Dedifferentiated amniotic fluid mesenchymal stem cell (primary cell): ENCODE results near the gene CCL8.
"Not testable (repeated sequence)": the region's sequence is repeated elsewhere in the genome, so short reads cannot be mapped to it uniquely, and the experiment has no call there.

Experiments
- DNase-seq: peaks from one replicate; pipeline ENCODE4 v3.0.0-alpha.2; 2016; ENCODE audit errors: extremely low spot score

Gene CCL8

GRCh38 chr17:34314279-34314678, 5.0 kb upstream of the CCL8 start:
- peak; percentile 78 for DNase-seq

DNA sequence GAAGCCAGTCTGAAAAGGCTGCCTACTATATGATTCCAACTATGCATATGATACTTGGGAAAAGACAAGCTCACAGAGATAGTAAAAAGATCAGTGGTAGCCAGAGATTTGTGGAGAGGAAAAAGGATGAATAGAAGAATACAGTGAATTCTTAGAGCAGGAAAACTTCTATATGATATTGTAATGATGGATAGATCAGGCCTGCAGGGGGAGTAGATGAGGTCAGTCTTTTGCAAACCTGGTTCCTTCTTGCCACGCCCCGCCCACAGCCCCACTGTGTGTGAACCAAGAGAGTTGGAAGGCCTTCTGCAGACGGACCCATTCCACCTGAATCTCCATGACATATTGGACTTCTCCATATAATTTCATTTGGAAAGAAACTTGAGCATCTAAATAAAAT, 761 bp upstream of the CCL8 start:
- no peak for DNase-seq

DNA sequence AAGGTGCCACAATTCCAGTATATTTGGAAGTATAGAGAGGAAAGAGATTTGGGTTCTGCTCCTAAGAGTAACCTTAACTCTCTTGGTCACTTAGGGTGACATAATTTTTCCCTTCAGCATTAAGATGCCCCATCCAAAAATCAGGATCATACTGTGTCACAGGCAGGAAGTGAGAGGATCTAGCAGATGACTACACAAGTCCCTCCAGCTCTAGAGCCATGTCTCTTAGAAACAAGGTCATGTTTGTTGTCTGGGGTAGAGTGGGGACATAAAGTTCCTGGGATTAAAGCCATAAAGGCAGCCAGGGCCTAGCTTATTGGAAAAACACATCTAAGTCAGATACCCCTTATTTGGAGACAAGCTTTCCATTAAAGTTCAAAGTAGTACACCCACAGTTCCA, 2.7 kb downstream of the CCL8 start:
- no peak for DNase-seq

DNA sequence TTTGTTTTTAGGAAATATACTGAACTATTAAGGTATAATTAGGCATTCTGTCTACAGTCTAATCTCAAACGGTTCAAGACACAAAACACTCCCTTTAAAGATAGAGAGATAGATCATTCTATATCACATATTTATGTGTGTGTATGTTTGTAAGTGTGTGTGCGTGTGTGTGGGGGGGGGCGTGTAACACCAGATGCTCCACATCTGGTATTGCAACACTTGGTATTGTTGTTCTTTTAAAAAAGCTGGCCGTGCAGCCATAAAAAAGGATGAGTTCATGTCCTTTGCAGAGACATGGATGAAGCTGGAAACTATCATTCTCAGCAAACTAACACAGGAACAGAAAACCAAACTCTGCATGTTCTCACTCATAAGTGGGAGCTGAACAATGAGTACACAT, 8.3 kb downstream of the CCL8 start:
- DNase-seq: not testable (repeated sequence)

- DNase-seq: no peak
These were observed 18.5 kb downstream of the CCL8 start for GRCh38 chr17:34337701-34338100.

DNA sequence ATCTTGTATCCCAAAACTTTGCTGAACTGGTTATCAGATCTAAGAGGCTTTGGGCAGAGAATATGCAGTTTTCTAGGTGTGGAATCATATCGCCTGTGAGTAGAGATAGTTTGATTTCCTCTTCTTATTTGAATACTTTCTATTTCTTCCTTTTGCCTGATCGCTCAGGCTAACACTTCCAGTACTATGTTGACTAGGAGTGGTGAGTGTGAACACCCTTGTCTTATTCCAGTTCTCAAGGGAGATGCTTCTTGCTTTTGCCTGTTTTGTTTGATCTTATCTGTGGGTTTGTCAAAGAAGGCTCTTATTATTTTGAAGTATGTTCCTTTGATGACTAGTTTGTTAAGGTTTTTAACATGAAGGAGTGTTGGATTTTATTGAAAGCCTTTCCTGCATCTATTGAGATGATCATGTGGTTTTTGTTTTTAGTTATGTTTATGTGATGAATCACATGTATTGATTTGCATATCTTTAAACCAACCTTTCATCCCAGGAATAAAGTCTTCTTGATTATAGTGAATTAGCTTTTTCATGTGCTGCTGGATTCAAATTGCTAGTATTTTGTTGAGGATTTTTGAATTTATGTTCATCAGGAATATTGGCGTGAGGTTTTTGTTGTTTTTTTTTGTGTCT, 20.0 kb downstream of the CCL8 start:
- no peak for DNase-seq

DNA sequence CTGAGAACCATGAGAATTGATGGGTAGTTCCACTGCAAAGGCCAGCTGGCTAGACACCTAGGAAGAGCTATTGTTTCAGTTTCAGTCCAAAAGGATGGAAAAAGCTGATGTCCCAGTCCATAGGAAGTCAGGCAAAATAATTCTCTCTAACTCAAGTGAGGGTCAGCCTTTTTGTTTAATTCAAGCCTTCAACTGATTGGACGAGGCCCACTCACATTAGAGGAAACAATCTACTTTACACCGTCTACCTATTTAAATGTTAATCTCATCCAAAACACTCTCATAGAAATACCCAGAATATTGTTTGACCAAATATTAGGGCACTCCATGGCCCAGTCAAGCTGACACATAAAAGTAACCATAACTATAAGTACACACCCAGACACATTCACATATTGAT, 22.7 kb downstream of the CCL8 start:
- no peak for DNase-seq

DNA sequence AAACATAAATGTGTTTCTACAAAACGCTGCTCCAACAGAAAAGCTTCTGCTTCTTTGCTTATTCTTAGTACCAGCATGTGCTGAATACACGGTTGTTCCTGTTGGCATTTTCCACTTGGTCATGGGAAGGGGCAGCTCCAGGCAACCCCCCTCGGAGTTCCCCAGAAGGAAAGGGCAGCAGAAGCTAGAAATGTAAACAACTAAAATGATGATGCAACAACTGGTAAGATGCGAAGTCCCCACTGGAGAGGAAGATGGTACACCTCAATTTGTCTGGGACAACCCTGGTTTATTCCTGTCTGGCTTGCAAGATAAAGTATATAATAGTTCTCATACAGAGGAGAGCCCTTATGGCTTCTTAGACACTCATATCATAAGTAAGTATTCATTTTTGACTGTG, 27.8 kb downstream of the CCL8 start:
- DNase-seq: no peak

GRCh38 chr17:34349751-34350150, 30.5 kb downstream of the CCL8 start:
- DNase-seq: no peak

- no peak for DNase-seq
These were observed 31.9 kb downstream of the CCL8 start for GRCh38 chr17:34351096-34351495.

- DNase-seq: no peak
These were observed 33.0 kb downstream of the CCL8 start for GRCh38 chr17:34352191-34352590.

- no peak for DNase-seq
These were observed 35.4 kb downstream of the CCL8 start for GRCh38 chr17:34354637-34355036.

GRCh38 chr17:34356194-34356593, 37.0 kb downstream of the CCL8 start, which contains the start of gene CCL13:
TSS of gene CCL13 (plus strand) at chr17:34356480. CDS start at chr17:34356527, 47 bp downstream.
- DNase-seq: no peak

DNA sequence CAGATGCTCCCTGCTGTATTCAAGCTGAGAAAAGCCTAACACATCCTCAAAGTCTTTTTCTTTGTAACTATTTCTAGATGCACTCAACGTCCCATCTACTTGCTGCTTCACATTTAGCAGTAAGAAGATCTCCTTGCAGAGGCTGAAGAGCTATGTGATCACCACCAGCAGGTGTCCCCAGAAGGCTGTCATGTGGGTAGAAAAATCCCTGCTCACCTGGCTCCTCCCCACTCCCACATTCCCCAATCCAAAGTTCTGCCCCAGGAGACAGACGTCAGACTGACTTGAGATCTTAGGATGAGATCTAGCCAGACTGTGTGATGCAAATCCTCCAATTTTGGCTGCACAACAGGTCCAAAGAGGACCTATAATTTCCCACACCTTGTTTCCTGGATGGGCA, 38.2 kb downstream of the CCL8 start:
- no peak for DNase-seq

DNA sequence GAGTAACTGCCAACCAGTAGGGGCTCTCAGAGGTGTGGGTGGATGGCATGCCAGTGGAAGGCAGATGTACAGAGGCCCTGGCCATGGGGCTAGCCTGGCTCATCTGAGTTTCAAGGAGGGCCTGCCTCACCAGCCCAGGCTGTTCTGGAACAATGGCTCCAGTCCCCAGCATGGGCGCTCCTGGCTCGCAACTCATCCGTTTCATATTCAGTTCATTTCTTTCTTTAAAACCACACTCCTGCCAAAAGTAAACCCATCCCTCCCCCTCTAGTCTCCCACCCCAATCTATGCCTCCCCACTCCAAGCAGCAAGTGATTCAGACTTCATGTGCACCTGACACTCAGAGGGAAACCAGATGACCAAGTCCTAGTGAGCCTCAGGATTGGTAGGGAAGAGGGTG, 39.4 kb downstream of the CCL8 start:
- DNase-seq: no peak

DNA sequence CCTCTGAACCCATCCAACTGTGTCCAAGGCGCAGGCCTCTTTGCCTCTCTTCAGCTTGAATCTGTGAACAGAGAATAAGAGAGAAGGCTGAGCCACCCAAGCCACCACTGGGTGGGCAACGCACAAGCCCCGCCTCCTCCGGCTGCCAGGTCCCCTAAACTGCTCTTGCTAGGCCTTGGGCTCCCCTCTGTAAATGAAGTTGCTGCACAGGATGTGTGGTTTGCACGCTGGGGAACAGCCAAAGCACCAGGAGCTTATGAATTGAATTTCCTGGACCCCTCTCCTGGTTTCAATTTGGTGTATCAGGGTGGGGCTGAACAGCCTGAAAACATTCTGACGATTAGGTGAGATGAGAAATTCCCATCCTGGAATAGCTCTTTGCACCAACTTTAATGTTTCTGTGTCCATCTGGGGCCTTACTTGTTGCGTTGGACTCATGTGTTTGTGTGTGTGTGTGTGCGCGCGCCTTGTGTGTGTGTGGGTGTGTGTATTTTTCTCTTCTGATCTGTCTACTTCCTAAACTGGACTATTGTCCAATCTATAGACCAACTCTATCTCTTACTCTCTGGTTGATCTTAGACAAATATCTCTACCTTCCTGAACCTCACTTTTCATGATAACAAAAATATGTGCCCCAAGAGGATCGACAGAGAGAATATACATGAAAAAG, 41.5 kb downstream of the CCL8 start:
- no peak for DNase-seq

GRCh38 chr17:34361478-34362061, 42.3 kb downstream of the CCL8 start:
- DNase-seq: peak; percentile 85

DNA sequence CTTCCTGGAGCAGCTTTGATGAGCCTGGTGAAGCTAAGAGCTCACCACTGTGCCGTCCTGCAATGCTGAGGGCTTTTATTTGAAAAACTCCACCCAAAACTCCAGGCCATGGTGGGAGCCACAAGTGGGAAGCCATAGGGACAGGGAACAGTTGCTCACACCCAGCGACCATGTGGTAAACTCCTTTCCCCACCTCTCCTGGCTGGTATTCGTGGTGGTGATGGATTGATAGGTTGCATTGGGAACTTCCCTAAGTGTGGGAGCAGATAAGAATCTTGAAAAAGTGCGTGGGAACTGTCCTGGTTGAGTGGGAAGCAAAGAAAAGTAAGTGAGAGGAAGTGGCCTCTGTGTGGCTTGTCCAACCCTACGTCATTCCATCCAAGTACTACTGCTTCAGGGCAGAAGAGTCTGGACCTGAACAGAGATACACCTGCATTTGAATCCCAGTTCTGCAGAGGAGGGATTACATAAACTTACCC, 44.0 kb downstream of the CCL8 start, which contains the start of gene CCL1:
CCL1 (minus strand) TSS at position 51 of the 479 bp plus-strand sequence. CDS start 72 bp downstream, outside the sequence.
- DNase-seq: no peak

GRCh38 chr17:34364751-34365150, 45.5 kb downstream of the CCL8 start:
- no peak for DNase-seq

GRCh38 chr17:34365340-34365739, 46.1 kb downstream of the CCL8 start:
- no peak for DNase-seq

GRCh38 chr17:34366010-34366409, 46.8 kb downstream of the CCL8 start:
- DNase-seq: no peak

DNA sequence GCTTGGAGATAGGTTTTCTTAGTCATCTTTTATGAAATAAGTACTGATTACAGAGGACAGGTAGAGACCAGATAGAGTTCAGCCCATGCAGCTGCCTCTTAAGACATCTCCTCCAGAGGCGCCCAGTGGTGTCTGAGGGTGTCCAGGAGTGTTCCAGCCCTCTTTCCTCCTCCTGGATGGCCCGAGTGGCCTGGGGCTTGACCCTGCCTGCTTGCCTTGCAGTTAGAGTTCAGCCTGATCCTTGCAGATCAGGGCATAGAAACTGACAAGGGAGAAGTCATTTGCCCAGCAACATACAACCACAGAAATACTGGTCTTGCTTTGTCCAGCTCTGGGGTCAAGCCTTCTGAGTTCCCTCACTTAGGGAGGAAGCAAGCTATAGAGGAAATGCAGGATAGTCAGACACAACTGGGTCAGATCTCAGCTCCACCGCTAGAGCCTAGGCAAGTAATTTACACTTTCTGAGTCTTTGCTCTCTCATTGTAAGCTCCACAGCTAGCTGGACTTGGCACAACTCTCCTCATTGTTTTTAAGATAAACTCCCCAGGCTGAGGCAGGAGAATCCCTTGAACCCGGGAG, 47.4 kb downstream of the CCL8 start:
- no peak for DNase-seq
